Aorta (tissue), 5 donors: ENCODE data around the gene AVPR2. TPM values are rescaled to one million over a fixed set of nuclear protein-coding genes. Genes with fewer than 3 reads are reported as not detected.
A peak's percentile ranks its signal among the peaks of the same experiment; 100 is the strongest.

Experiments used
- ATAC-seq: fragments of 200-7000 bp; cut with Tn5 transposase; one replicate; pipeline ENCODE4 v1.9.1; 2022; ENCODE audit warnings: moderate library complexity; ENCODE audit not compliant: low FRiP score
- DNase-seq, 2 donors: peaks; one replicate each; pipeline ENCODE4 v3.0.0-alpha.2; 2020
- H3K27ac ChIP-seq, 2 donors: one replicate each; pipeline ENCODE4 v1.5.1; 2013; ENCODE audit warnings: low read length in 2 of 2, mild to moderate bottlenecking in 2 of 2, moderate library complexity in 2 of 2, control low read depth in 1 of 2, inconsistent platforms in 1 of 2, low read depth in 1 of 2
- H3K27me3 ChIP-seq, 2 donors: one replicate each; pipeline ENCODE4 v1.6.1; 2013; ENCODE audit warnings: control low read depth in 1 of 2, low read length in 1 of 2, mild to moderate bottlenecking in 1 of 2, moderate library complexity in 1 of 2; ENCODE audit not compliant: insufficient read depth in 2 of 2, control insufficient read depth in 1 of 2
- H3K36me3 ChIP-seq, 2 donors: one replicate each; pipeline ENCODE4 v1.6.1; 2013; ENCODE audit warnings: control low read depth in 1 of 2, low read length in 1 of 2, mild to moderate bottlenecking in 1 of 2; ENCODE audit not compliant: insufficient read depth in 2 of 2, control insufficient read depth in 1 of 2
- H3K4me1 ChIP-seq, 2 donors: one replicate each; pipeline ENCODE4 v1.6.1; 2013; ENCODE audit warnings: low read length in 2 of 2, control low read depth in 1 of 2, mild to moderate bottlenecking in 1 of 2, moderate library complexity in 1 of 2; ENCODE audit not compliant: insufficient read depth in 2 of 2, control insufficient read depth in 1 of 2
- H3K4me3 ChIP-seq, 2 donors: one replicate each; pipeline ENCODE4 v1.5.1; 2013; ENCODE audit warnings: low read length in 2 of 2, control low read depth in 1 of 2, mild to moderate bottlenecking in 1 of 2
- H3K9me3 ChIP-seq: one replicate; pipeline ENCODE4 v1.6.1; 2013; ENCODE audit warnings: mild to moderate bottlenecking, low read length; ENCODE audit not compliant: control insufficient read depth
- WGBS, 2 donors: extraction: QIAGEN DNeasy Blood & Tissue Kit; methylation state at CpG; one replicate each; pipeline ENCODE4 v1.1.7; 2013; 5-methylcytosine and 5-hydroxymethylcytosine counted together
- intact Hi-C, 2 donors: fragments of 100-400 bp; cut with DNase I; formaldehyde crosslinking; loops; one replicate each; pipeline versions ENCODE4 v1.14.2 to v1.15.0; 2022
- polyA plus RNA-seq, 2 donors: library from polyadenylated mRNA; stranded (reverse); fragments of 200-250 nt; gene quantifications; one replicate each; pipeline ENCODE4 v1.2.3, GENCODE V29; 2013
- total RNA-seq, 2 donors: library from RNA; stranded (reverse); fragmentation: NEBNext Ultra II Directional; extraction: Animal tissue kit (Norgen Biotek cat#: 25700); gene quantifications; one replicate each; pipeline ENCODE4 v1.2.1, GENCODE V29; 2021
- donor health status: healthy with polysubstance abuse.
- donor health status: Bipolar disorder and iron deficiency.
- donor health status: DM: no; HTN: no; CAD: no.
- donor health status: DM: no; HTN: no; CAD: no.
- donor health status: DM: yes; HTN: yes; CAD: no.

AVPR2 gene
- total and polyA plus RNA-seq, 4 donors: 0.23 to 4.6 (median 3.0) TPM; not detected in 1

DNA sequence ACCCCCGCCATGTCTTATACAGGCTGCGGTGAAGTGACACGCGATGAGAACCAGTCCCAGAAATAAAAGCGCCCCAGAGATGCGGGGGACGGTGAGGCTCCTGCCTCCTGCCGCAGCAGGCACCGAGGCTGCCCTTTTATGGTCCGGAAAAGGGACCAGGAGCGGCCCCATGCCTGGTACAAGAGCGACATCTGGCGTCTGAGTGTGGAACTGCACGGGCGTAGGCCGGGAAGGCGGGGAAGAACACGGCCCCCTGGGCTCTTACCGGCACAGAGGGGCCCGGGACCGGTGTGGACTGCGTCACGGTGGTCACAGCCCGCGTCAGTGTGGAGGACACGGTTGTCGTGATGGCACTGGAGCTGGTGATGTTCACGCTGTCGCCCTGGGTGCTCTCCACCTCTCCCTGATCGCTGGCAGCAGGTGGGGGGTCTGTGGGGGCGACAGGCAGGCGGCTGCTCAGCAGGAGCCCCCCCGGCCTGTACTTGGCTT lies 48.9 kb downstream of the AVPR2 start:
- intact Hi-C loops: loop anchor here (2.0 to 10.0 kb wide), 4 partner anchors 189 to 999 kb away; partner anchors contain the start of gene PLXNB3 (in 2 of the 2)
- WGBS, 2 donors: 11 to 27% methylated on average over 33 of the region's 33 CpGs
- Histone ChIP-seq H3K27me3 (no peaks in the 10 kb centered on the region), H3K9me3 (no peaks in the 10 kb centered on the region), H3K36me3 (peaks cover 0 to under 1% of the 10 kb centered on the region in 2 donors), H3K4me3 (no peak overlapping the region), H3K4me1 (no peaks in the 10 kb centered on the region), H3K27ac (peak overlapping the region in 1 of 2 donors; percentile 19)
- ATAC-seq (peak; percentile 89), DNase-seq (peak; percentile 84 to 93)

DNA sequence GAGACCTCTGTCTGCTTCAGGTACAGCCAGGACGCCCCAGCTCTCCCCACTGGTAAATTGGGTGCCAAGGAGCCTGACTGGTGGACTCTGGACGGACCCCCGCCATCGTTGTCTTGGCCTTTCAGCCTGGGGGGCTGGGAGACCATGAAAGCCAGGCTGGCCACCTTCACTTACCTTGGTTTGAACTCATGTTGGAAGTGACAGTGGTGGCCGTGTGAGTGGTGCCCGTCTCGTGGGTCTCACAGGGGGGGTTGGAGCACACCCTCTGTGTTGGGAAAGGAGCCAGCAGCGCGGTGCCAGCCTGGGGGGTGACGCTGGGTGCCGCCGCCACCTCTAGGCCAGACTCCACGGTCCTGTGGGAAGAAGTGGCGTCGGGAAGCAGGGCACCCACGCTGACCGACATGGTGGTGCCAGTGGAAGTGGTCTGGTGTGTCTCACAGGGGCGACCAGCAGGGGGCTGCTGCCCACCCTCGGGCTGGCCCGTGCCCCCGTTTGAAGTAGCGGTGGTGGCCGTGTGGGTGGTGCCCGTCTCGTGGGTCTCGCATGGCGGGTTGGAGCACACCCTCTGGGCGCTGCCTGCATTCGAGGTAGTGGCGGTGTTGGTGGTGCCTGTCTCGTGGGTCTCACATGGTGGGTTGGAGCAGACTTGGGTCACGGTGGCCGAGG lies 49.6 kb downstream of the AVPR2 start:
- Histone ChIP-seq H3K27me3 (no peaks in the 10 kb centered on the region), H3K4me3 (no peak overlapping the region), H3K4me1 (no peaks in the 10 kb centered on the region), H3K27ac (peak overlapping the region in 1 of 2 donors; percentile 19), H3K9me3 (no peaks in the 10 kb centered on the region), H3K36me3 (peaks cover 0 to 4% of the 10 kb centered on the region in 2 donors)
- WGBS, 2 donors: 69 to 73% methylated on average over 31 to 33 of the region's 33 CpGs
- intact Hi-C loops: loop anchor here (2.0 to 10.0 kb wide), 4 partner anchors 189 to 999 kb away; partner anchors contain the start of gene PLXNB3 (in 2 of the 2)
- DNase-seq (no peak), ATAC-seq (no peak)

DNA sequence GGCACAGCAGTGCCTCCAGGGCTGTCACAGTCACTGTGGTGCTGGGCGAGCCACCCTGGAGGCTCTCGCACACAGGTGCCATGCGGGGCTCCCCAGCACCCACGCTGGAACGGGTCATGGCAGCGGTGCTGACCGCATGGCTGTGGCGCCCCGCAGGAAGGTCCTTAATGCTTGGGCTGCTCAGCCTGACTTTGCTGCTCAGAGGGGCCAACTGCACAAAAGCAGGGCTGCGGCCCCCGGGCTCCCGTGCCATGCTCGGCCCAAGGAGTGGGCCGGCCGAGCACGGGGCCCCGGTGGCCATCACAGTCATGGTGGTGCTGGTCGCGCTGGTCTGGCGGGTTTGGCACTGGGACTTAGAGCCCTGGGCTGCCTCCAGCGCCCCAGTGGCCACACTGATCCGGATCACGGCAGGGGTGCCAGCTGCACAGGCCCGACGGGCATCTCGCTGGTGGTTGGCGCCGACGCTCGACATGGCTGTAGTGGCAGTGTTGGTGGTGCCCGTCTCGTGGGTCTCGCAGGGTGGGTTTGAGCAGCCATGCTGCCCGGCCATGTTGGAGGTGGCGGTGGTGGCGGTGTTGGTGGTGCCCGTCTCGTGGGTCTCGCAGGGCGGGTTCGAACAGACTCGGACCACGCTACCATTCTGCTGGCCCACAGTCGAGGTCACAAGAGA lies 50.2 kb downstream of the AVPR2 start:
- H3K4me1 ChIP-seq: no peaks in the 10 kb centered on the region
- peaks cover 0 to 4% of the 10 kb centered on the region in 2 donors for H3K36me3 ChIP-seq
- no peak overlapping the region for H3K4me3 ChIP-seq
- no peak overlapping the region for H3K27ac ChIP-seq
- intact Hi-C loops: loop anchor here (5.0 to 10.0 kb wide), 3 partner anchors 192 to 1000 kb away; partner anchors contain the start of gene PLXNB3 (in 1 of the 2)
- H3K27me3 ChIP-seq: no peaks in the 10 kb centered on the region
- H3K9me3 ChIP-seq: no peaks in the 10 kb centered on the region
- no peak for DNase-seq
- WGBS, 2 donors: 93 to 96% methylated on average over 44 of the region's 44 CpGs
- no peak for ATAC-seq

DNA sequence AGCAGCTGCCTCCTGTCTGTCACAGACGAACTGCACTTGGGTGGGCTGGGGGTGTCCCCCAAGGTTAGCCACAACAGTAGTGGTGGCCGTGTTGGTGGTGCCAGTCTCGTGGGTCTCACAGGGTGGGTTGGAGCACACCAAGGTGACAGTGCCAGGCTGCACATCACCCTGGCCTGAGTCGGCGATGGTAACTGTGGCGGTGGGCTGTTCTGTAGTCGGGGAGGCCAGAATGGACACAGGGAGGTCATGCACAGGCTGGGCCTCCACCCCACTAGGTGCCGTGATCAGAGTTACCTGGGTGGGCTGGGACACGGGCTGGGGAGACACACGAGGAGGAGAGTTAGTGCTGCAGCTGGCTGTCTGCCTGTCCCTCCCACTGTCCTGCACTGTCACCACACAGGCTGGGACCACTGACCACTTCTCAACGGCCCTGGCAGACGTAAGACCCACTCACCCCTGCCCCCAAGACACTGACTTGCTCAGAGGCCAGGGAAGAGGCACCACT lies 50.8 kb downstream of the AVPR2 start:
- DNase-seq (no peak), ATAC-seq (no peak)
- H3K27me3 ChIP-seq: no peaks in the 10 kb centered on the region
- no peaks in the 10 kb centered on the region for H3K9me3 ChIP-seq
- intact Hi-C loops: loop anchor here in 1 of 2 donors (10.0 kb wide), 1 partner anchor 1000 kb away; no protein-coding TSS in a partner anchor
- 76 to 84% methylated on average over 12 of the region's 12 CpGs for WGBS, 2 donors
- peaks cover 0 to 4% of the 10 kb centered on the region in 2 donors for H3K36me3 ChIP-seq
- no peak overlapping the region for H3K4me3 ChIP-seq
- no peak overlapping the region for H3K27ac ChIP-seq
- H3K4me1 ChIP-seq: no peaks in the 10 kb centered on the region

DNA sequence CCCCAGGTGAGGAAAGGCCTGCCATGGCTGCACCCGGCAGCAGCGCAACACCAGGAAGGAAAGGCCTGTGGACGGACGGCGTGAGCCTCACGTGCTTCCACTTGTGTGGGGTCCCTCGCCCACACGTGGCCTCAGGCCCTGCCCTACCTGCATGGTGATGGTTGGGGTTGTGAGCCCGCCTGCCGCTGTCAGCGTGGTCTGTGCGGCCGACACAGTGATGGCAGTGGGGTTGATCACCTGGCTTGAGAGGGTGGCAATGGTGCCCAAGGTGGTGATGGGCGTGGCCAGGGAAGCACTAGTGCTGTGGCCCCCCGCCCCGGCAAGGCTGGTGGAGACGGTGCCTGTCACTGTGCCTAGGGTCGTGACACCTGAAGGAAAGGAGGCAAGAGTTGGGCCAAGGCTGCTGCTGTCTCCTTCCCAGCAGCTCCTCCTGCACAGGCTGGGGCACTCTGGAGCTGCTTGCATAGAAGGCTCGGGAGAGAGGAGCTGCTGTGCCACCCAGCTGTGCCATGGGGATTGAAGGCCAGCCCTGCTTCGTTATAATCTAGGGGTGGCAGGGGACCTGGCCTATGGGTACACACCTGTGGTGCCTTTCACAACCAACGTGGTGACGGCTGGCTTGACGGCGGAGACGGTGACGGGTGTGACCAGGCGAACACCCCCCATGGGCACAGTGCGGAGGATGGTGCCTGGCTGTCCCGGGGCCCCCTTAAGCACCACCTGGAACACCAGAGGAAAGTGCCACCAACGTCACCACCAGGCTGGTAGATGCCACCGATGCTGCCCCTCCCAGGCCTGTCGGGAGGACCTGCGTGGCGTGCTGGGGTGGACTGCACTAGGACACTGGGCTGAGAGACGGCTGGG lies 51.8 kb downstream of the AVPR2 start:
- no peaks in the 10 kb centered on the region for H3K9me3 ChIP-seq
- no peaks in the 10 kb centered on the region for H3K27me3 ChIP-seq
- H3K27ac ChIP-seq: no peak overlapping the region
- ATAC-seq: no peak
- DNase-seq: no peak
- intact Hi-C loops: loop anchor here in 1 of 2 donors (10.0 kb wide), 1 partner anchor 1001 kb away; no protein-coding TSS in a partner anchor
- no peak overlapping the region for H3K4me3 ChIP-seq
- peaks cover 0 to 4% of the 10 kb centered on the region in 2 donors for H3K36me3 ChIP-seq
- no peaks in the 10 kb centered on the region for H3K4me1 ChIP-seq
- WGBS, 2 donors: 86 to 91% methylated on average over 33 to 35 of the region's 35 CpGs

Other genes starting within 250 kb of the AVPR2 start
- 1 to 10 TPM; 4.3 to 4.9 TPM for gene PNCK, start 230.9 kb upstream of the AVPR2 start, total RNA-seq
- 1 to 10 TPM in 1 of 2 donors, not detected in 1; 3.0 TPM for gene PNCK, start 230.9 kb upstream of the AVPR2 start, polyA plus RNA-seq
- gene SLC6A8, start 216.7 kb upstream of the AVPR2 start, total RNA-seq: 10 to 100 TPM; 16.2 to 26.7 TPM
- 10 to 100 TPM; 13.9 to 14.7 TPM for gene SLC6A8, start 216.7 kb upstream of the AVPR2 start, polyA plus RNA-seq
- gene BCAP31, start 180.3 kb upstream of the AVPR2 start, total RNA-seq: 100 to 1,000 TPM; 118 to 130 TPM
- gene BCAP31, start 180.3 kb upstream of the AVPR2 start, polyA plus RNA-seq: 100 to 1,000 TPM; 101 to 128 TPM
- gene ABCD1, start 179.8 kb upstream of the AVPR2 start, total RNA-seq: 10 to 100 TPM; 11.4 to 15.8 TPM
- gene ABCD1, start 179.8 kb upstream of the AVPR2 start, polyA plus RNA-seq: 1 to 10 TPM; 8.8 to 9.9 TPM
- gene PLXNB3, start 140.4 kb upstream of the AVPR2 start, total RNA-seq: 10 to 100 TPM; 18.0 to 18.7 TPM
- 10 to 100 TPM in 1 of 2 donors, under 1 TPM in 1; 0.38 to 31.4 TPM for gene PLXNB3, start 140.4 kb upstream of the AVPR2 start, polyA plus RNA-seq
- gene SRPK3, start 123.6 kb upstream of the AVPR2 start, total RNA-seq: 1 to 10 TPM; 5.4 to 8.0 TPM
- 10 to 100 TPM in 1 of 2 donors, 1 to 10 TPM in 1; 1.1 to 11.0 TPM for gene SRPK3, start 123.6 kb upstream of the AVPR2 start, polyA plus RNA-seq
- 10 to 100 TPM; 46.8 to 48.4 TPM for gene IDH3G, start 110.3 kb upstream of the AVPR2 start, total RNA-seq
- 10 to 100 TPM; 33.3 to 72.5 TPM for gene IDH3G, start 110.3 kb upstream of the AVPR2 start, polyA plus RNA-seq
- 100 to 1,000 TPM; 182 TPM for gene SSR4, start 110.0 kb upstream of the AVPR2 start, total RNA-seq
- 100 to 1,000 TPM; 401 to 633 TPM for gene SSR4, start 110.0 kb upstream of the AVPR2 start, polyA plus RNA-seq
- gene PDZD4, start 74.1 kb upstream of the AVPR2 start, total RNA-seq: 10 to 100 TPM; 11.9 to 19.2 TPM
- 10 to 100 TPM in 1 of 2 donors, 1 to 10 TPM in 1; 4.4 to 27.3 TPM for gene PDZD4, start 74.1 kb upstream of the AVPR2 start, polyA plus RNA-seq
- gene L1CAM, start 18.5 kb upstream of the AVPR2 start, total RNA-seq: 10 to 100 TPM in 1 of 2 donors, 1 to 10 TPM in 1; 4.3 to 11.6 TPM
- gene L1CAM, start 18.5 kb upstream of the AVPR2 start, polyA plus RNA-seq: 1 to 10 TPM in 1 of 2 donors, not detected in 1; 1.0 TPM
- 10 to 100 TPM; 36.0 to 81.3 TPM for gene ARHGAP4, start 21.6 kb downstream of the AVPR2 start, total RNA-seq
- gene ARHGAP4, start 21.6 kb downstream of the AVPR2 start, polyA plus RNA-seq: 10 to 100 TPM; 13.5 to 31.9 TPM
- 10 to 100 TPM; 70.2 to 87.3 TPM for gene NAA10, start 30.4 kb downstream of the AVPR2 start, total RNA-seq
- 100 to 1,000 TPM in 1 of 2 donors, 10 to 100 TPM in 1; 81.8 to 287 TPM for gene NAA10, start 30.4 kb downstream of the AVPR2 start, polyA plus RNA-seq
- 10 to 100 TPM; 13.1 to 20.9 TPM for gene RENBP, start 40.0 kb downstream of the AVPR2 start, total RNA-seq
- gene RENBP, start 40.0 kb downstream of the AVPR2 start, polyA plus RNA-seq: 10 to 100 TPM; 10.5 to 14.5 TPM
- 10 to 100 TPM; 41.6 to 41.8 TPM for gene HCFC1, start 67.1 kb downstream of the AVPR2 start, total RNA-seq
- 10 to 100 TPM in 1 of 2 donors, 1 to 10 TPM in 1; 6.5 to 20.3 TPM for gene HCFC1, start 67.1 kb downstream of the AVPR2 start, polyA plus RNA-seq
- gene TMEM187, start 68.1 kb downstream of the AVPR2 start, total RNA-seq: 1 to 10 TPM; 3.8 to 8.6 TPM
- 1 to 10 TPM; 2.5 to 6.3 TPM for gene TMEM187, start 68.1 kb downstream of the AVPR2 start, polyA plus RNA-seq
- gene IRAK1, start 115.2 kb downstream of the AVPR2 start, total RNA-seq: 10 to 100 TPM; 62.3 to 78.3 TPM
- 10 to 100 TPM; 45.9 to 60.5 TPM for gene IRAK1, start 115.2 kb downstream of the AVPR2 start, polyA plus RNA-seq
- gene MECP2, start 193.0 kb downstream of the AVPR2 start, total RNA-seq: 10 to 100 TPM; 73.5 to 80.7 TPM
- gene MECP2, start 193.0 kb downstream of the AVPR2 start, polyA plus RNA-seq: 10 to 100 TPM; 10.4 to 24.9 TPM
- gene OPN1LW, start 239.6 kb downstream of the AVPR2 start, total RNA-seq: not detected
- gene OPN1LW, start 239.6 kb downstream of the AVPR2 start, polyA plus RNA-seq: not detected